GM21576 (cell line): ENCODE data around the gene FOXP2.

Experiments
- ATAC-seq: cut with Tn5 transposase; IDR thresholded peaks from one replicate; pipeline ENCODE4 v1.9.1; 2021; ENCODE audit warnings: mild to moderate bottlenecking, moderate library complexity; ENCODE audit not compliant: unreplicated experiment

The FOXP2 gene

DNA sequence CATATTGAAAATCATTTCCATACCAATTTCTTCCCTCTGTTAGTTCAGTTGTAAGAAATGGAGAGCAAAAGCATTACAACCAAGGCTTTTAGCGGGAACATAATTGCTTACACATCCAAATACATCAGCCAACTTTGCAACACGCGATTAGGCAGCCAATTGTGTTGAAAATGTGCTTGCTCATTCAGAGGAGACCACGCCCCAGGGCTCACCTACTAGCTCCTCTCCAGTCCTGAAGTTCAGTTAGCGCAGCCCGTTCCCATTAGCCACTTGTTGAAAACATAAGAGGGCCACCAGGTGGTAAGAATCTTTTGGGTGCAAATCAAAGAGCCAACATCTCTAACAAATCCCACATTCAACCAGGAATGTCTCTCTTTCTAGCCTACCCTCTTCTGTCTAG, 294.0 kb downstream of the FOXP2 start:
- no peak for ATAC-seq

DNA sequence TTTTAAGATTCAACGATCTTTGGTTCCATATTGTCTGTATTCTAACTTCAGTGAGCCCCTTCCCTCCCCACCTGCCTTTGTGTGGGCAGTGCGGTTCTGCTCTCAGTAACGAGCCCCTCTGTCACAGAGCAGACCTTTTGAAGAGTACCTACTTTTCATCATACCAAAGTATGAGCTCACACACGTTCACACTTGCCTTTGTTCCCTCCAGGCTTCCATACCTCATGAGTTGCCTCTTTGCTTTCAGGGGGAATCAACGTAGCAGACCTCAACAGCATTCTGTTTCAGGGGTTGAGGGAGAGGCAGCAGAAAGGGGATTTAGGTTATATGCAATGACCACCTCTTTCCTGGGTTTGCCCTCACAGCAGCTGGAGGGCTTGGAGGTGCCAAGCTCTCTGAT, 295.9 kb downstream of the FOXP2 start:
- no peak for ATAC-seq

DNA sequence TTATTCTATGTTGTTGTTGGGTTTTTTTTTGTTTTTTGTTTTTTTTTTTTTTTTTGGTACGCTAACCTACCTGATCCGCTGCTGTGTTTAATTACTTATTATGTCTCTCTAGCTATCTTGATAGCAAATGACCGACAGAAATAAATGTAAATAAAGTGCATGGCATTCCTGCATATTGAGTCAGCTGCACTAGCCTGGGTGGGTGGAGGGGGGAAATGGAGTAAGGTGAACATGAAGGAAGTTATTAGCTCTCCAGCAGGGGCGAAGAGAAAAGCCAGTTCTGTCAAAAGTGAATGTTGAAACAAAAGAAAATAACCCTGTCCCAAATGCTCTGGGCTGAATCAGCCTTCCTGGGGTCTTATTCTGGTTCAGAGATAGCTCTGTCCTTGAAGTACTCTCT, 296.6 kb downstream of the FOXP2 start:
- ATAC-seq = no peak

DNA sequence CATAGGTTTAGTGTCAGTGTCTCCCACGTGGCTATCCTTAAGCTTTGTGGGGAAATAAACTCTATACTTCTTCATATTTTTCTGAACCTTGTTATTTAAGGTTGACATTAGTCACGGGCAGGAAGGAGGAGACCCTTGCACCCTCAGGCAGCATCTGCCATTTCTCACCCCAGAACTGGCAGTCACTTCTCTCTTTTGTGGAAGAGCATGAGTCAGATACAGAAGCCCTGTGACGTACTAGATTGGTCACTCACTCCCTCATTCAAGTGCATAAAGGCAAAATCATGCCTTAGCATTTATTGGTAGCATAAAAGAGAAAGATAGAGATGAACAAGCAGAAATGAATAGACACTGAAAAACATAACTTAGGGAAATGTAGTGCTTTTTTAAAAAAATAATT, 301.3 kb downstream of the FOXP2 start:
- ATAC-seq = no peak

DNA sequence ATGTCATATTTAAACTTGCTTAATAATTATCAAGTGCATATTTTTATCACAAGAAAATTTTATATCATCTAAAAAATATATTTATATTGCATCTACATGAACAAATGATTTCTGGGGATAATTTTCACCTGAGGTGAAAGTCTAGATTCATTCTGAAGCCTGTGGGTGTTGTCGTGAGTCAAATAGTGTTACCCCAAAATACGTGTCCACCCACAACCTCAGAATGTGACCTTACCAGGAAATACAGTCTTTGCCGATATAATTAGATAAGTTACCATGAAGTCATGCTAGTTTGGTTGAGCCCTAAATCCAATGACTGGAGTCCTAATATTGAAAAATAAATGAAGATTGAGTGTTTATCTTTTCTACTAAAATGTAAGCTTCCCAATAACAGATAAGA, 304.2 kb downstream of the FOXP2 start:
- peak; percentile 47 for ATAC-seq

DNA sequence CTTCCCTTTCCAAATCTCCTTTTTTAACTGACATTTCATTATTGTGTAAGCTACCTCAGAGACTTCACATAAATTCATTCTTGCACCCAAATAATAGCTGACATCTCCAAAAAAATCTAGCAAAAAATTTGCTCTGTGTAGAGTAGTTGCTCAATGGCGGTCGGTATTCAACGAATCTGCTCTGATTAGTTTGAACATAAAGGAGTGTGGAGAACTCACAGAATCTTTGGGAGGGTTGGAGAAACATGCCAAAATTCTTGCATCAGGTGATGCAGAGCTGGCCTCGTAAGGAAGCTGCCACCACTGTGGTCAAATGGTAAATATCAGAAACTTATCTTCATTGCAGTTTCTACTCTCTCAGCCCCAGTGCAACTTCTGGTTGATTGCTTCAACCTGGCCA, 306.1 kb downstream of the FOXP2 start:
- ATAC-seq = no peak

DNA sequence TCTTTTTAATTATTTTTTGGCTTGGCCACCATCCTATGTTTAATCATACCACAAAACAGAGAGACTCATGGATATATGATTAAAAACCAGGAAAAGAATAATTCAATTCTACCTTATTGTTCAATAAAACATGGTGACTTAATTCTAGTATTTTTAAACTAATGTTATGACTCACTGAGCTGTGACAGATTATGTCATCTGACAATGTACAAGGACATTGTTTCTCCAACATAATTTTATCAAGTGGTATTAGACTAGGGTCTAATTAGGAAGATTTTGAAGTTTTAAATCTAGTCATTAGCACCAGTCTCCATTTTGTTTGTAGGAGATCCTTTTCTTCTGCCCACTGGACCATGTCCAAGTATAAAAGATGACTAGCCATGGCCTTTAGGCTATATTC, 307.9 kb downstream of the FOXP2 start:
- ATAC-seq = no peak

DNA sequence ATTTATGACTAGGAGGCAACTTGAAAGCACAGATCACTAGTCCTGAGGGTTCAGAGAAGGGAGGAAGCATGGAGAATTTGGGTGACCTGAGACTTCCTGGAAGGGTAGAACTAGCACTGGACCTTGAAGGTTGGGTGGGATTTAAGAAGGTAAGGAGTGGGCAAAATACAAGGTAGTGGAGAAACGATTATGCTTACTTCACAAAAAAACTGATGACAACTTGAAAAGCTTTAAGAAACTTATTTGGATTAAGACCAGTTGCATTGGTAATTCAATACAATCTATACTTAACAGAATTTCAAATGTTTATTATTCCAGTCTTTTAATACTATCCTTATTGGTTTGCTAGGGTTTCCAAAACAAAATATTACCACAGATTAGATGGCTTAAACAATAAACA, 308.7 kb downstream of the FOXP2 start:
- ATAC-seq = no peak

DNA sequence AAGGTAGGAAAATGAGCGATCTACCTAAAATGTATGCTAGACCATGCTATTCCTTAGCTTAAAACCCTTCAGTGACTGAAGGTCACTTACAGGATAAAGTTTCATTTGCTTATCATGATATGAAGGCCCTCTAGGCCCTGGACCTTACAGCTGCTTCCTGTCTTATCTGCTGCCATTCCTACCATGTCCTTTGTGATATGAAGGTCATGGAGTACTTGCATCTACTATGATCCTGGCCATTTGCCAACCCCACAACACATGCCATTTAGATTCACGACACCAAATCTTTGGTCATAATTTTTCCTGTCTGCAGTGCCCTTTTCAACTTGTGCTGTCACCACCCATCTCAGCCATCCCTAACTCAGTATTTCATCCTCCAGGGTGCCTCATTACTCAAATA, 325.5 kb downstream of the FOXP2 start:
- ATAC-seq = no peak

DNA sequence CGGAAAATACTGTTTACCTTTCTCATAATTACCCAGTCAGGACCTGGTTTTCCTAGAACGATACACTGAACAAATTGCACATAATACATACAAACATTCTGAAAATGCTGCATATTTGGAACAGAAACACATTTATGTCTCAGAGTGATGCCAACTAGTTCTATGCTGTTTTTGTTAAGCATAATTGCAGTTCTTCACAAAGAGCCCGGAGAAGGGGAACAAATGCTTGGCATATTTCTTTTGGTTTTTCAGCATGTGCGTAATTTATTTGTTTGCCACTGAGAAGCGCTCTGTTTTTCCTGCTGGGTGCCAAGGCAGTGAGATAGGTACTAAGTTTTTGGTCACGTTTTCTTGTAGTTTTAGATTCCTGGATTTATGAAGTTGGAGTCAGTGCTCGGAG, 326.3 kb downstream of the FOXP2 start:
- ATAC-seq = no peak

DNA sequence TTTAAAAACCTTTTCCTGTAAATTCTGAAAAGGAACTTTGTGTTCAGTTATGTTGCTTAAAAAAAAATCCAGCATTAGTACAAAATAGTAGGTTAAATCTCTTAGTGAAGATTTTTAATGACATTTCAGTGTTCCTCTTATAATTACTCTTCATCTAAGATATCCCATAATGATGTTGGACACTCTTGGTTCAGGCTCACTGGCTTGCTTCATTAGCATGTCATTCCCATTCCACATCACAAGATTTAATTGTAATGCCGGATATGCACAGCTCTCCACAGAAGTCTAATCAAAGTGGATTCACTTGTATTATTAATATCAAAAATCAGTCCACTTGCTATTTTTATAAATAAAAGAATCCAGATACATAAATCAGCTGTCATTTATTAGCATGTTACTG, 327.3 kb downstream of the FOXP2 start:
- no peak for ATAC-seq
